Measurements from ENCODE around the gene SCUBE3. TPM values are rescaled to one million over a fixed set of nuclear protein-coding genes. Genes with fewer than 3 reads are reported as not detected.

Gene SCUBE3
- total and polyA plus RNA-seq, 9 of the 15 experiments (the other 6 are each of a cell fraction or from before 2014, with no cell fraction given) = 0.01 to 0.11 TPM; not detected in 7

DNA sequence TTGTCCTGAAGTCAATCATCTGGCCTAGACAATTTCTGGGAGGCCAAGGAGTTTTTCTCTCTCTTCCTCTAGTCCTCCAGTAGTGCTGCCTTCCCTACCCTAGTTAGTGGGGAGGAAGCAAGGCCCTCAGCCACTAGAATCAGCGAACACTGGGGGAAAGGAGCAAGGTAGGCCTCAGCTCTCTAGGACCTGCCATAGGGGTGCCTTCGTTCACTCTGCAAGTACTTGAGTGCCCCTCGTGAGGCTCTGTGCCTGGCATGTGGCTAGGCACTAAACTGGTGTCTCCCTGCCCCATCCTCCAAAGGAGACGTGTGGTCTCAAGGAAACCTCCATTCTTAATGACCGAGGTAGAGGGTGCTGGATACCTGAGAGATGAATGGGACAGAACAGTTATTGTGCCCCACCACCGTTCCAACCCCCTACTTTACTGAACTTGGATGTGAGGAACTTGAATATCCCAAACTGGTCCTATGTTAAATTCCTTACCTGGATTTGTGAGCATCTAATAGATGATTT lies 84.9 kb downstream of the SCUBE3 start:
- Histone ChIP-seq H4K20me1 (replicated peaks; ENCODE audit: control insufficient read depth, insufficient read depth, low read length) (no peaks in the 10 kb centered on the region), H3K79me2 (ENCODE audit: control insufficient read depth, insufficient read depth, low read length) (peaks cover 22% of the 10 kb centered on the region), H2AFZ (ENCODE audit: low read depth, low read length) (peak overlapping the region; percentile 94), H3K9me3 (replicated peaks; ENCODE audit: control insufficient read depth, insufficient read depth, low read depth, low read length) (no peaks in the 10 kb centered on the region), H3K27me3 (ENCODE audit: control insufficient read depth in 2 of 2, insufficient read depth in 2 of 2, low read length in 2 of 2) (no peaks in the 10 kb centered on the region), H3K27ac (ENCODE audit: extremely low read depth, low read depth, low read length) (peak overlapping the region; percentile 81), H3K9ac (ENCODE audit: insufficient read depth in 1 of 2, low read depth in 2 of 2, low read length in 2 of 2) (peak overlapping the region; percentile 80 to 95), H3K36me3 (ENCODE audit: control insufficient read depth, insufficient read depth, low read length) (peaks cover 6% of the 10 kb centered on the region; the same call in 1 of the 3 replicates), H3K4me1 (replicated peaks in 1 of 2; ENCODE audit: control insufficient read depth in 2 of 2, insufficient read depth in 2 of 2, low read length in 2 of 2) (peaks cover 34 to 43% of the 10 kb centered on the region in 2 experiments), H3K4me2 (ENCODE audit: insufficient read depth, low read length) (peak overlapping the region; percentile 94), H3K9me1 (ENCODE audit: control insufficient read depth, insufficient read depth, low read length) (no peaks in the 10 kb centered on the region), H3K4me3 (peak overlapping the region; percentile 65)
- BruUV-seq (replicated peaks) = no TSS peak
- 59% methylated on average over 6 of the region's 6 CpGs for WGBS (ENCODE audit: insufficient coverage, low coverage, missing lambda C conversion rate)
- ChIA-PET CTCF (ENCODE audit: low intra/inter-chr PET ratio) (interaction anchor here (0.6 to 3.2 kb wide), 6 partner anchors 29 to 220 kb away, joined by 3 to 33 read pairs (median 7); partner anchors contain the start of gene RPL10A), POLR2A (interaction anchor here (0.6 to 3.9 kb wide), 8 partner anchors 10 to 564 kb away, joined by 3 to 25 read pairs (median 4); partner anchors contain the start of genes FANCE and RPL10A)
- in situ Hi-C loops (cut with MboI) = loop anchor here (5.0 kb wide), 1 partner anchor 439 kb away; the partner anchor contains the start of gene ARMC12
- no peak for ATAC-seq
- intact Hi-C loops (cut with micrococcal nuclease) = loop anchor here (5.0 to 10.0 kb wide), 3 partner anchors 224 to 656 kb away; no protein-coding TSS in a partner anchor
- DNase-seq (ENCODE audit: extremely low read depth in 1 of 4, low spot score in 3 of 4) = peak in 1 of 4 experiments; percentile 33
- no peak for FAIRE-seq
- TF ChIP-seq ZBTB43 (CRISPR knock-in tag; IDR thresholded peaks at IDR 0.05) = no peak
- no peak for TF ChIP-seq RBM22 (IDR thresholded peaks at IDR 0.05; ENCODE audit: low read depth, low read length, poor library complexity, severe bottlenecking)
- no peak for TF ChIP-seq TAL1 (IDR thresholded peaks at IDR 0.05)
- no peak for TF ChIP-seq ZZZ3 (IDR thresholded peaks at IDR 0.05)
- no peak for TF ChIP-seq ATF7 (IDR thresholded peaks at IDR 0.05)
- TF ChIP-seq, protein P1, sequence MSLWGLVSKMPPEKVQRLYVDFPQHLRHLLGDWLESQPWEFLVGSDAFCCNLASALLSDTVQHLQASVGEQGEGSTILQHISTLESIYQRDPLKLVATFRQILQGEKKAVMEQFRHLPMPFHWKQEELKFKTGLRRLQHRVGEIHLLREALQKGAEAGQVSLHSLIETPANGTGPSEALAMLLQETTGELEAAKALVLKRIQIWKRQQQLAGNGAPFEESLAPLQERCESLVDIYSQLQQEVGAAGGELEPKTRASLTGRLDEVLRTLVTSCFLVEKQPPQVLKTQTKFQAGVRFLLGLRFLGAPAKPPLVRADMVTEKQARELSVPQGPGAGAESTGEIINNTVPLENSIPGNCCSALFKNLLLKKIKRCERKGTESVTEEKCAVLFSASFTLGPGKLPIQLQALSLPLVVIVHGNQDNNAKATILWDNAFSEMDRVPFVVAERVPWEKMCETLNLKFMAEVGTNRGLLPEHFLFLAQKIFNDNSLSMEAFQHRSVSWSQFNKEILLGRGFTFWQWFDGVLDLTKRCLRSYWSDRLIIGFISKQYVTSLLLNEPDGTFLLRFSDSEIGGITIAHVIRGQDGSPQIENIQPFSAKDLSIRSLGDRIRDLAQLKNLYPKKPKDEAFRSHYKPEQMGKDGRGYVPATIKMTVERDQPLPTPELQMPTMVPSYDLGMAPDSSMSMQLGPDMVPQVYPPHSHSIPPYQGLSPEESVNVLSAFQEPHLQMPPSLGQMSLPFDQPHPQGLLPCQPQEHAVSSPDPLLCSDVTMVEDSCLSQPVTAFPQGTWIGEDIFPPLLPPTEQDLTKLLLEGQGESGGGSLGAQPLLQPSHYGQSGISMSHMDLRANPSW (CRISPR knock-in tag; IDR thresholded peaks at IDR 0.05) = peak; percentile 82; the same call in 1 of the 2 replicates
- TF ChIP-seq RBBP5 (IDR thresholded peaks at IDR 0.05; ENCODE audit: borderline replicate concordance, insufficient read depth, low read length, poor library complexity, severe bottlenecking) = peak; percentile 6
- TF ChIP-seq ZNF143 (CRISPR knock-in tag; IDR thresholded peaks at IDR 0.05) = no peak
- no peak for TF ChIP-seq SMARCA4 (IDR thresholded peaks at IDR 0.05)
- TF ChIP-seq, protein P2, sequence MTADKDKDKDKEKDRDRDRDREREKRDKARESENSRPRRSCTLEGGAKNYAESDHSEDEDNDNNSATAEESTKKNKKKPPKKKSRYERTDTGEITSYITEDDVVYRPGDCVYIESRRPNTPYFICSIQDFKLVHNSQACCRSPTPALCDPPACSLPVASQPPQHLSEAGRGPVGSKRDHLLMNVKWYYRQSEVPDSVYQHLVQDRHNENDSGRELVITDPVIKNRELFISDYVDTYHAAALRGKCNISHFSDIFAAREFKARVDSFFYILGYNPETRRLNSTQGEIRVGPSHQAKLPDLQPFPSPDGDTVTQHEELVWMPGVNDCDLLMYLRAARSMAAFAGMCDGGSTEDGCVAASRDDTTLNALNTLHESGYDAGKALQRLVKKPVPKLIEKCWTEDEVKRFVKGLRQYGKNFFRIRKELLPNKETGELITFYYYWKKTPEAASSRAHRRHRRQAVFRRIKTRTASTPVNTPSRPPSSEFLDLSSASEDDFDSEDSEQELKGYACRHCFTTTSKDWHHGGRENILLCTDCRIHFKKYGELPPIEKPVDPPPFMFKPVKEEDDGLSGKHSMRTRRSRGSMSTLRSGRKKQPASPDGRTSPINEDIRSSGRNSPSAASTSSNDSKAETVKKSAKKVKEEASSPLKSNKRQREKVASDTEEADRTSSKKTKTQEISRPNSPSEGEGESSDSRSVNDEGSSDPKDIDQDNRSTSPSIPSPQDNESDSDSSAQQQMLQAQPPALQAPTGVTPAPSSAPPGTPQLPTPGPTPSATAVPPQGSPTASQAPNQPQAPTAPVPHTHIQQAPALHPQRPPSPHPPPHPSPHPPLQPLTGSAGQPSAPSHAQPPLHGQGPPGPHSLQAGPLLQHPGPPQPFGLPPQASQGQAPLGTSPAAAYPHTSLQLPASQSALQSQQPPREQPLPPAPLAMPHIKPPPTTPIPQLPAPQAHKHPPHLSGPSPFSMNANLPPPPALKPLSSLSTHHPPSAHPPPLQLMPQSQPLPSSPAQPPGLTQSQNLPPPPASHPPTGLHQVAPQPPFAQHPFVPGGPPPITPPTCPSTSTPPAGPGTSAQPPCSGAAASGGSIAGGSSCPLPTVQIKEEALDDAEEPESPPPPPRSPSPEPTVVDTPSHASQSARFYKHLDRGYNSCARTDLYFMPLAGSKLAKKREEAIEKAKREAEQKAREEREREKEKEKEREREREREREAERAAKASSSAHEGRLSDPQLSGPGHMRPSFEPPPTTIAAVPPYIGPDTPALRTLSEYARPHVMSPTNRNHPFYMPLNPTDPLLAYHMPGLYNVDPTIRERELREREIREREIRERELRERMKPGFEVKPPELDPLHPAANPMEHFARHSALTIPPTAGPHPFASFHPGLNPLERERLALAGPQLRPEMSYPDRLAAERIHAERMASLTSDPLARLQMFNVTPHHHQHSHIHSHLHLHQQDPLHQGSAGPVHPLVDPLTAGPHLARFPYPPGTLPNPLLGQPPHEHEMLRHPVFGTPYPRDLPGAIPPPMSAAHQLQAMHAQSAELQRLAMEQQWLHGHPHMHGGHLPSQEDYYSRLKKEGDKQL (CRISPR knock-in tag; IDR thresholded peaks at IDR 0.05; ENCODE audit: borderline replicate concordance) = no peak
- TF ChIP-seq L3MBTL2 (IDR thresholded peaks at IDR 0.05) = 0 out of 2 replicates have a peak, but pooled peaks have one; percentile 15
- TF ChIP-seq PCBP2 (IDR thresholded peaks at IDR 0.05; ENCODE audit: low read depth, low read length, poor library complexity, severe bottlenecking) = no peak
